GM21786 (cell line): ENCODE data around the gene BMI1.
A peak's percentile ranks its signal among the peaks of the same experiment; 100 is the strongest.
"Not testable (repeated sequence)": the region's sequence is repeated elsewhere in the genome, so short reads cannot be mapped to it uniquely, and the experiment has no call there.

Experiments
- ATAC-seq: cut with Tn5 transposase; IDR thresholded peaks from one replicate; pipeline ENCODE4 v1.9.1; 2021; ENCODE audit not compliant: unreplicated experiment

BMI1 gene

GRCh38 chr10:22320591-22321155, at the start of gene BMI1:
Gene BMI1, plus strand, starts transcription at chr10:22321099. Its CDS starts 5,351 bp downstream, at chr10:22326450.
- ATAC-seq: no peak

GRCh38 chr10:22271786-22272185, 49.1 kb upstream of the BMI1 start:
- ATAC-seq: no peak

- no peak for ATAC-seq
These were observed 42.5 kb upstream of the BMI1 start for GRCh38 chr10:22278441-22278782.

- no peak for ATAC-seq
These were observed 40.8 kb upstream of the BMI1 start for GRCh38 chr10:22280078-22280477.

GRCh38 chr10:22285130-22285529, 35.8 kb upstream of the BMI1 start:
- ATAC-seq: no peak

GRCh38 chr10:22293747-22294404, 27.0 kb upstream of the BMI1 start:
- no peak for ATAC-seq

- ATAC-seq: no peak
These were observed 26.2 kb upstream of the BMI1 start for GRCh38 chr10:22294694-22295093.

- no peak for ATAC-seq
These were observed 19.7 kb upstream of the BMI1 start for GRCh38 chr10:22301193-22301592.

GRCh38 chr10:22303461-22303860, 17.4 kb upstream of the BMI1 start:
- ATAC-seq: no peak

- no peak for ATAC-seq
These were observed 15.2 kb upstream of the BMI1 start for GRCh38 chr10:22305721-22306120.

- ATAC-seq: peak; percentile 89
These were observed 12.5 kb upstream of the BMI1 start for GRCh38 chr10:22308390-22308789.

GRCh38 chr10:22309180-22310000, 11.5 kb upstream of the BMI1 start:
- no peak for ATAC-seq

- not testable (repeated sequence) for ATAC-seq
These were observed 10.9 kb upstream of the BMI1 start for GRCh38 chr10:22310012-22310411.

- ATAC-seq: no peak
These were observed 10.0 kb upstream of the BMI1 start for GRCh38 chr10:22310928-22311327.

GRCh38 chr10:22314852-22315251, 6.0 kb upstream of the BMI1 start:
- no peak for ATAC-seq

GRCh38 chr10:22315455-22316285, 5.2 kb upstream of the BMI1 start:
- ATAC-seq: peak; percentile 9

- ATAC-seq: peak; percentile 63
These were observed 4.4 kb upstream of the BMI1 start, which contains the start of gene COMMD3 for GRCh38 chr10:22316286-22317075. Gene COMMD3, plus strand, starts transcription at chr10:22316388. Its CDS starts 30 bp downstream, at chr10:22316418.

GRCh38 chr10:22317076-22317370, 3.9 kb upstream of the BMI1 start:
- ATAC-seq: peak; percentile 16

GRCh38 chr10:22317771-22318565, 2.9 kb upstream of the BMI1 start:
- ATAC-seq: no peak

GRCh38 chr10:22318772-22319171, 2.1 kb upstream of the BMI1 start:
- no peak for ATAC-seq
